ENCODE data around the gene UNK.
"Not testable (repeated sequence)": the region's sequence is repeated elsewhere in the genome, so short reads cannot be mapped to it uniquely, and the experiment has no call there.

The UNK gene

DNA sequence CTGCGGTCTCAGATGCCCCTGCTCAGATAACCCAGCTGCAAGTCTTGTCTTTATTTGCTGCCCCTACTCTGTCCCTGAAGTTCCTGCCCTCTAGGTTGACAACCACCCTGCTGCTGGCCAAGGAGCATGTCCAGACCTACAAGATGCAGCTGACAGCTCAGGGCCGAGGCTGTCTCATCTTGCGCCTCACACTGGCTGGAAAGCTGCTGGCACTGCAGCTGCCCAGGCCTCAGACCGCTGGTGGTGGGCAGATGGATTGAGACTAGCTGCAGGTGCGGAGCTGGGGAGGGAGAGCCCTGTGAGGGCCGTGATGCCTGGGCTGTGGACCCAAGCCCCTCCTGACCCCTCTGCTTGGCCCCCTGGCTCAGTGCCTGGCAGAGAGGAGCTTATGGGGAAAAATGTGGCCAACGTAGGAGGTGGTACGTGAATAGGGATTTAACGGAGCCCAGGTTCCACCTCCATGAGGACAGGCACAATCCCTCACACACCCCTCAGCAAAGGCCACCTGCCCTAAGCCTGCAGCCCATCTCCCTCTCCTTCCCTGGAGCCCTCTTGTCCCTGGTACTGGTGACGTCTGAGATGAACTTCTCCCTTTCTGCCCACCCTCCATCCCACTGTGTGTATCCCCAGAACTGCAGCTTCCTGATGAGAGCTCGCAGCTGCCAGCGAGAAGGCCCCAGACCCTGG lies 11.3 kb upstream of the UNK start:
- no peak for DNase-seq (ENCODE audit: low read depth)

DNA sequence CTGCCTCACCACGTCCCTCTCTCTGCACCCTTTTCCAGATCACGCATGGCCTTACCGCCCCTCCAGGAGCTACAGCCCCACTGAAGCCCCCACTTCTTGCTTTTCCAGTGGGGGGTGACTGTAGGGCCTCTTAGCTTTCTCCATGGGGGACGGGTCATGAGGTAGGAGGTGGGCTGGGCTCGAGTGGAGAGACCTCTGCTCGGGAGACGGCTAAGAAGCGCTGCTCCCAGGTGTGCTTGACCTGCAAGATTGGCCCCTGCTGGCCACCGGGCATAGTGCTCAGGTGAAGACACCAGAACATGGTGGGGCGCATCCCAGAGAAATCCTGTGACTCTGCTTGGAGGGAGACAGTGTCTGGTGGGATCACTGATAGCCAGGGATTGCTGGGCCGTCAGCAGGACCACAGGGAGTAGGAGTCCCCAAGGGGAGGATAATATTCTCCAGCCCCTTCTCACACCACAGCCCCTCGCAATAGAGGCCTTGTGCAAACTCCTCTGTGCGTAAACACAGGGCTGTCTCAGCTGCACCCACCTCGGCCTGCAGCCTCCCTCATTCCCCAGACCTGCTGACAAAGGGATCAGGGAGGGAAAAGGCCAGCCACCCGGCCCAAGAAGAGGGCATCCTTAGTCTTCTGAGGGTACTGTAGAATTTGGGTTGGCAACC lies 10.7 kb upstream of the UNK start:
- DNase-seq (ENCODE audit: low read depth) = no peak

DNA sequence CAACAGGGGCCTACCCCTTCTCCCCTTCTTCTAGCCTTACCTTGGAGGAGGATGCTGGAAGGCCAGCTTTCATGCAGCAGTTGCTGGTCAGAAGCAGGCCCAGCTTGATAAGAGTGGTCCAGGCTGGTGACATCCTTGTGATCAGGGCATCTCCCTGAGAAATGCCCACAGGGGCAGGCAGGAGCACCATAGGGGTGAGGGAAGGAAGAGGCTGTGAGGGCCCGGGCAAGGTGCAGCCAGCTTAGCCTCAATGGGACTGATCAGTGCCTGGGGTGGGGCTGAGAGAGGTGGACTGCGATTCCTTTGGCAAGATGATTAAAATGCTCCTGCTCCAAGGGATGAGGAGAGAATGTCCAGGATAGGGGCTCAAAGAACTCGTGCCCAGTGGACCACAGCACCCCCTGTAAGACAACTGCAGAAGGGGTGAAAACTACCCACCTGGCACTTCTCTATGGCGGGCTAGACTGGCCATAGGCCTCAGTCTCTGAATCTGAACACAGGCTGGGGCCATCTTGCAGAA lies 10.1 kb upstream of the UNK start:
- DNase-seq (ENCODE audit: low read depth) = no peak

DNA sequence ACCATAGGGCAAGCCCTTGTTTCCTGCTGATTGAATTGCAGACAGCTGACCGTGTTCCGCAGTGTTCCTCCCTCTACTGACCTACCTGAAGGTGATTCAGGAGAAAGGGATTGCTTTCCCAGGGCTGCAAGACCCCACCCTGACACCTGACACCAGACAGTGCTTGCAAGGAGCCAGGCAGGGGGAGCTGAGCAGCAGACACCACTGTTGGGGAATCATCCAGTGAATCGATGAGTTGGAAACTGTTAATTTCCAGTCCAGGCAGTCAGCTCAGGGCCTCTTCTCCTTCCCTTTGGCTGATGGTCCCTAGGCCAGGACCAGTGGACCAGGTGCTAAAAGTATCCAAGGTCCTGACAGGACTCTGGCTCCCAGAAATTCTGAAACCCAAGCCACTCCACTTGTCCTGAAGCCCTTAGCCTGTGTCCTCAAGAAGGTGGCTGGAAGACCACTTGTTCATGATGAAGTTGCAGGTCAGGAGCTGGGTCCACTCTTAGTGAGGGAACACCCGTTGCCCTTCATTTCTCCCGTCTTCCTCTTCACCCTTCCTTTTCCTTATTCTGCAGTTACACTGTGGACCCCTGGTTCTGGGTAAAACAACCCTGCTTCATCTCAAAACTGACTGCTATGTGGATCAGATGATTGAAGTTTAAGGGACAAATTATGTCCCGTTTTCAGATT lies 9.5 kb upstream of the UNK start:
- DNase-seq (ENCODE audit: low read depth) = no peak

DNA sequence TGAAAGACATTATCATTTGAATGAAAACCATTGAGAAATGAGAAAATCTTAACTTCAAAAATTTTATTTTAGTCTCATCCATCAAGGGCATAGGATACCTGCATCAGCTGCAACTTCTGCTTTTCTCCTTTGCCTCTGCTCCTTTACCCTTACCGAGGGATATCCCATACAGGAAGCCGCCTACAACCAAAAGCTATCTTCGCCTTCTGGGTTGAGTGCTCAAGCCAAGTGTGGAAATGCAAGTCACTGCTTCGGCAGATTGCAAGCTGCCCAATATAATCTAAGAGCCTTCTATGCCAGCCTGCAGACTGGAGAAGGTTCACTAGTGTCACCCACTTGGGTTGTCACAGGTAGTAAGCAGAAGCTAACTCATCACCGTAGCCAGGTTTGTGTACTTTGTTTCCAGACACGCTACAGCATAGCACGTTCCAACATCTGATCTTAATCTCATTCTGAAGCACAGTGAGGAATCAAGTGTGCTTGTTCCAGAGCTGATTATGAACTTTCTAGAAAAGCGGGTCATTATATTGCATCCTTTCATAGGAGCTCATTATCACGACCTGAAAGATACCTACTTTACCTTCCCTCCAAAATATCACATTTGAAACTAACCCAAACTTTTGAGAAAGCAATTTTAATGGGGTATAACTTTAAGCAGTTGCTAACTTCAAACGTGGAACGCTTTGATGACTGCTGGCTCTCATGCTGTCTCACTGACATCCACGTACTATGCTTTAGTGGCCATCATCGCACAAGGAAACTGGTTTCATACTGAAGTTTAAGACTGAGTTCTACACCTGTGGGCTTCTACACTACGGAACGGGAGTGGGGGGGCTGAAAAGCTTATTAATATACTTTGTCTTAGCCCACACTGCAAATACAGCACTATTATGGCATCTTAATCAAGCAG lies 8.0 kb upstream of the UNK start:
- DNase-seq (ENCODE audit: low read depth) = no peak

DNA sequence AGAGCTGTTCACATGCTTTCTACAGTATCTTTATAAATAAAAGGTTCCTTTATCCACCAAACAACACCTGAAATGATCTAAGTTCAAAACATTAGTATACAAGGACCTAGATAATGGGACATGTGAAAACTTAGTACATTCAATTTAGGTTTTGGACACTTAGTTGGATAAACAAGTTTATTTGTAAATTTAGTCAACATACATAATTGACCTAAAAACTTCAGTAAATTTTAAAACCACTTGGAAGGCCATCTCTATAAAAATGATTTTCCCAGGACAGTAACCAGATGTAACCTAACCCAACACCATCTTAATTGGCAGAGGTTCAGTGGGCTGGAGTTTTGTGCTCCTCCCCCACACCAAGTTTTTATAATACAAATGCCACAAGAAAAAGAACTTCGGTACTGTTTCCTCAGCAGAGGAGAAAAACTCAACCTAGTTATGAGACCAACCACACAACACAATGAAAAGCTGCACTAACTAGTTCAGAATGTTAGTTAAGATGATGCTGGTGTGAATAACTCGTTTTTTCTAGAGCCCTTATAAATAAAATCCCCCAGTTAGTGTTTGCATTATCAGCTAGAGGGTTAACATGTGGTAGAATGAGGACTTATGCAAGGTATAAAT lies 7.2 kb upstream of the UNK start:
- no peak for DNase-seq (ENCODE audit: low read depth)

DNA sequence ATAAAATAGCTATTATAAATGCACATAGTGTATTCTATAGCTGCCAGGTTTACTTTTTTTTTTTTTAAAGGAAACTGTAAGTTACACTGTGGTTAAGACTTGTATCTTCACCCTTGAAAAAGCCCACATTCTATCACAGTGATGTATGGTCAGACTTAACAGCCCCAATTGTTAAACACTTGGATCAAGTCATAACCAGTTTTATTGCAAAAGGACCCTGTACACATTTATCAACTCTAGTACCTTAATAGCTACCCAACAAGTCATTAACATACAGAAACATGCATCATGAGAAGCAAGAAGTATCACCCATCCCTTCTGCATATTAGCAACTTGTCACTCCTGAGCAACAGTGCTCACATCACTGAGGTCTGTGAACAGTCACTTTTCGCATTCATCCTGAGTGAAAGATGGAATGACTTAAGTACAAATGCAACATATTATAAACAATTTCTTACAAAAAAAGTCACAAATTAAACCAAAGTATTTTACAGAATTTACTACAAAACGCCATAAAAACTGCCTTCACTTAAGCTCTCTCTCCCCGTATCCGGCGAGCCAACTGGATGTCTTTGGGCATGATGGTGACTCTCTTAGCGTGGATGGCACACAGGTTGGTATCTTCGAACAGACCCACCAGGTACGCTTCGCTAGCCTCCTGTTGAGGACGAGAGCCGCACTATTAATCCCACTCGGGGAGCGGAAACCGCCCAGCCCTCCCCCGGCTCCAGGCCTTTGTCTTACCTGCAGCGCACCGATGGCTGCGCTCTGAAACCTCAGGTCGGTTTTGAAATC lies 6.3 kb upstream of the UNK start:
- not testable (repeated sequence) for DNase-seq (ENCODE audit: low read depth)

DNA sequence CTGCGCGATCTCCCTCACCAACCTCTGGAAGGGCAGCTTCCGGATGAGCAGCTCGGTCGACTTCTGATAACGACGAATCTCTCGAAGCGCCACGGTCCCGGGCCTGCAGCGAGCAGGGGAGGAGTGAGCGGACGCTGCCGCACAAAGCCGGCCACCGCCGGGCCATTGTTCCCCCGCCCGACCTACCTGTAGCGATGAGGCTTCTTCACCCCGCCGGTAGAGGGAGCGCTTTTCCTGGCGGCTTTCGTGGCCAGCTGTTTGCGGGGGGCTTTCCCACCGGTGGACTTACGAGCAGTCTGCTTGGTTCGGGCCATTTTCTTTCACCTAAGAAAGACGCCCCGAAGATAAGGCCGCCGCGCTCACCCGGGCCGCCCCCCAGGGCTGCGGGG lies 5.8 kb upstream of the UNK start:
- DNase-seq (ENCODE audit: low read depth) = no peak

DNA sequence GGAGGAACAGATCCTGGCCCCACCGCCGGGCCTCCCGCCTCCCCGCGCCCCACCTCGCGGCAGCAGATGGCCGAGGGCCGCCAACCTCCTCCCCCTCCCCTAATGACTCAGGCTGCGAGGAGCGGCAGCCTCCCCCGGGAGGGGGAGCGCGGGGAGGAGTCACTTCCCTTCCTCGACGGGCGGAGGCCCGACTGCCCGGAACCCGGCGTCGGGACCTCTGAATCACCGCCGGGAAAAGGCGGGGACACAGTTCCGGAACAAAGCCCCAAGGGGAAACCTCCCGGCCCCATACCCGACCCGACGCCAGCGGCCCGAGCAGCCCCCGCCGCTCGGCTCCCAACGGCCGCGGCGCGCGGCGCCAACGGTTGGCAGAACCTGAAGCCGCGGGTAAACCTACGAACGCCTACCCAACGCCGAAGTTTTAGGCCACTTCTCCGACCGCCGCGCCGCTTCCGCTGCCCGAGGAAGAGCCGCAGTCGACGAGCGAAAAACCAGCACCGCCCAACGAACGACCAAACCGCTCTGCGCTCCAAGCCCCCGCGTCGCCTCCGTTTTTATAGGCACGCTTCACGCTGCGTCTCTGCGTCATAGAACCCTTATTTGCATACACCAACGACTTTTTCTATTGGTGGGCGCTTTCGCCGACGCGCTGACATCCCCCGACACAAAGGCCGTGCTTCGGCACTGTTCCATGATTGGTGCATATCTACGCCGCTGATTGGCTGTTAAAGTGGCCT lies 5.2 kb upstream of the UNK start:
- peak; percentile 88 for DNase-seq (ENCODE audit: low read depth)

DNA sequence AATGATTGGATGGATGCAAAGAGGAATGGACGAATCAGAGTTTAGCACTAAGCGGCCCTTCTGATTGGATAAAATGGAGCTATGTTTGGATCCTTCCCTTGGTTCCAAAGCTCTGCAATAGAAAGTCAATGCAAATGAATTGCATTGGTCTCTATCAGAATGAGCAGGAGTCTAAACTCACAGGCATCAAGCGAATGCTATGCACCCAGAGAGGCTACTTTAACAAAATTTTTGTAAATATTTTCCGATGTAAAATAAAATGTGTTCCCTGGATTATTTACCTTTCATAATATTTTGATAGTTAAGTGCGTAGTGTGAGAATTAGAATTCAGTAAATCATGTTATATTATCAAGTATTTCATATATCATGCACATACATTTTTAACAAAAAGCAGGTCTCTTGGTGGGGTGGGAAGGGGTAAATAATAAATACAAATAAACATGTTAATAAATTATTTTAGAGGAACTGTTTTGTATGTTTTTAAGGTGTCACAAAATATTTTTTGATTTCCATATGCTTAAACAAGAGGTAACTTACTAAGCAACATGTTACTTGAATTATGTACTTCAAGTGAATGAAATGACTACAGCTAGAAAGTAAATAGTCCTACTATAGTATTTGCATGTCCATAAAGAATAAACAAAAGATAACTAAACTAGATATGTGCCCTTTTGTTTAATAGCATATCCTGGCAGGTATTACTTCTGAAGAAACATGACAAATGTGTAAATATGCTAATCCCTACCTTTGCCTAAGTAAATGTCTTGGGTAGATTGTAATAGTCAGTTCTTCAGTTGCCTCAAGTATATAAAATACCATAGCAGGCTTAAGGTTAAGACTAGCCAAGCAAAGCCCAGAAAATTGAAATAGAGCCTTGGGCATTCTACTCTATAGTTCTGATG lies 4.4 kb upstream of the UNK start:
- no peak for DNase-seq (ENCODE audit: low read depth)

DNA sequence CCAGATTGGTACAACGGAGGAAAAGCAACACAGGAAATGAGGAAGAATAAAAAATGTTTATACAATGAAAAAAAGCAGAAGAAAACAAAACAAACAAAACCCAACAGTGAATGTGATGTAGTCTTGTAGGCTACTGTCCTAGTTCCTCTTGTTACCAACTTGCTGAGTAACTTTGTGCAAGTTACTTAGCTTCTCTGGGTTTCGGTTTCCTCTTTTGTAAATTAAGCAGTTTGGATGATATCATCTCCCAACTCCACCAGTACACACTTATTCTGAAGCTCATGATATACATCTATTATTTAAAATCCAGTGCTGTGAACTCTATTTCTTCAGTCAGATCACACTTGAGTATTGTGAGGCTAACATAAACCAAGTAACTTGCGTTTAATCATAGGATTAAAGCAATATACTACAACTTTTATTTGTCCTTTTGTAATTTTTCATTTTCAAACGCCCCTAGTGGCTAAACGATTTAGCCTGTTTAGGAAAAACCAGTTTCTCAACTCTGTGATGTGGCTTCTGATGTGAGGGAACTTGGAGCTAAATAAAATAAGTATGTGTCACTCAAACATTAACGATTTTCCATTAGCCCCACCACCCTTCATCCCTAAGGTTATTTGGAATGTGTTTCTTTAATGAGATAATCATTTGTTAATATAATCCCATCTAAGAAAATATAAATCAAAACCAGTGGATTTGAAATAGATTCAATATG lies 1.4 kb upstream of the UNK start:
- no peak for DNase-seq (ENCODE audit: low read depth)

DNA sequence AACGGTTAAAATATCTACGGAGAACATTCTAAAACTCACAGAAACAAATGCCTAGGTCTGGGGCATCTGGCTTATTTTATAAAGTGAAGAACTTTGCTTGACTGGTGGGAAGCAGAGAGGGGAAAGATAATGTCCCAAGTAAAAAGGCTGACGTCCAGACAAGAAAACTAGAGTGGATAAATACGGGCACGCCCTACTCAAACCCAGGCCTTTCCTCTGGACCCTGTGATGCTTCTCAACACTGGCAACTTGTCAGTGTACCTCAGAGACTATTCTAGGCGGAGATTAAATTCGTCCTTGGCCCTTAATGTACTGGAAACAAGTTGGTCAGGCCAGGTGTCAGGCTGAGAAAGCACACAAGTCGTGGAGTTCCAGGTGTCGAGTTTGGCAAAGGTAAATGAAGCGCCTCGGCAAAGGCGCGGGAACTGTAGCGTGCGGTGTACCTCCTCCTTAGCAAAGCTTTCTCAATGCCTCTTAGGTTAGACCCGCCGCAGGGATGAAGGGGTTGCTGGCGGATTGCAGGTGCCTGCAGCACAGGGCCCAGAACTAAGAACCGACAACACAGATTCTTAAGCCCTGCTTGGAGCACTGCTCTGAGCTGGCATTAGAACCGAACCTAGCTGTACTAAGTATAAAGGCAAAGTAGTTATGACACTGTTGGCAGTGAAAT lies 668 bp upstream of the UNK start:
- no peak for DNase-seq (ENCODE audit: low read depth)

DNA sequence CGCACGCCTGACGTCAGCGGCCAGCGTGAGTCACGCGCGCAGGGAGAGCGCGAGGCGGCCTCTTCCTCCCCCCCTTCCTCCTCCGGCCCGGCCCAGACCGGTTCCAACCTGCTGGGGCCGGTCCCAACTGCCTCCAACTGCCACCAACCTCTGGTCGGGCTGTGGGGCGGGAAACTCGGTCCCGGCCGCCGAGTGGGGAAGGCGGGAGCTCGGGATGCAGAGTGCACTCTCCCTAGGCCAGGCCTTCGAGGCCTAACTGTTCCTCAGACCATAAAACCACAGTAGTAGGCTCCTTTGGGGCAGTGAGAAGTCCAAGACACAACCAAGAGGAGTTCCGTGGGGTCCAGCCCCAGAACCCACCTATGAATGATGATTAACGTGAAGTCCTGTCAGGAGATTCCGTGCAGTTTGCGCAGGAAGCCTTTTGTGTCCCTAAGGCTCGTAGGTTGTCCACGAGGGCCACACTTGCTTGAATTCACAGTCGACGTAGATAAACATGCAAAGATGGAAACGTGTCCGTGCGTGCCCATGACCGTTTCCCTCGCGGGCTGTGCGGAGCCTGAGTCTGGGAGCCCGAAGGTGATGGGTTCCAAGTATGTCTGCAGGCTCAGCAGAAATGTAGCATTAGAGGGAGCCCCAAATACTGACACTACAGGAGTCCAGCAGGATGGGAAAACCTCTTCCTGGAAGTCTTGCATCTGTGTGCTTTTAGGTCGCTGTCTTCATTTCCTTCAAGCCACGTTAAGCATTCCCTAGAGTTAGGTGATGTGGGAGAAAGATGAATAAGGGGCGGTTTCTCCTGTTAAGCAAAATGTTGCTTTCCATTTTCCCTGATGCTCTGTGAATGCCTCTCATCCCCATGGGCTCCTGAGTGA lies 647 bp downstream of the UNK start:
- DNase-seq (ENCODE audit: low read depth) = peak; percentile 84

DNA sequence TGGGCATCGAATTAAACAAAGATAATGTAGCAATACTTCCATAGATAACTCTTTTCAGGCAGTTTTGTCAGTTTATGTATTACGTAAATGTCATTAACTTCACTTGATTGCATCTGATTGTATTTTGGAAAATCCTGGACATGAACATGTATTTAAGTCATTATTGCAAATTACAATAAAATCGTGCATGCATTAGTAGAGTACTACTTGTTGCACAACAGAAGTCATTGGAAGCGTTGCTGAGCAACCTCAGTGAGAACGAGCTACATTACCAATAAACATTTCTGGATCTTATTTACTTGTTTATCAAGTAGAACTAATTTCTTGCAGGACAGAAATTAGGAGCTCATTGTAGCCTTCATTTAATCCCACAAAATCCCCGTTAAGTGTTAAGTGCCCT lies 6.6 kb downstream of the UNK start:
- DNase-seq (ENCODE audit: low read depth) = no peak

DNA sequence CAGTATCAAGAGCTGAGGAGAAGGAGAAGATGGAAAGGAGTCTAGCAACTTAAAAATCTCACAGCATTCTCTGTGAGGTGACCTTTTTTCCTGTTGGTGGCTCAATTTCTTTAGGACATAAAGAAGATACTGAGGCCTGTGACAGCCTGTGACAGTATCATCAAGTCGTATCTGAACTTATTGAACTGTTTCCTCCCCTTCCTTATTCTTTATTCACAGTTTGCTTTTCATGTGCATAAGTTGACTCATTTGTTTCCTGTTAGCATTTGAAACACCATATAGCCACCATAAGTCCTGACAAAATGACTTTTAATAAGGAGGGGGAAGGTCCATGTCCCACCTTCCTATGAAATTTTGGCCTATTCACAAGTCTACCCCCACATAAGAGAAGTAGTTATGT lies 8.9 kb downstream of the UNK start:
- no peak for DNase-seq (ENCODE audit: low read depth)

DNA sequence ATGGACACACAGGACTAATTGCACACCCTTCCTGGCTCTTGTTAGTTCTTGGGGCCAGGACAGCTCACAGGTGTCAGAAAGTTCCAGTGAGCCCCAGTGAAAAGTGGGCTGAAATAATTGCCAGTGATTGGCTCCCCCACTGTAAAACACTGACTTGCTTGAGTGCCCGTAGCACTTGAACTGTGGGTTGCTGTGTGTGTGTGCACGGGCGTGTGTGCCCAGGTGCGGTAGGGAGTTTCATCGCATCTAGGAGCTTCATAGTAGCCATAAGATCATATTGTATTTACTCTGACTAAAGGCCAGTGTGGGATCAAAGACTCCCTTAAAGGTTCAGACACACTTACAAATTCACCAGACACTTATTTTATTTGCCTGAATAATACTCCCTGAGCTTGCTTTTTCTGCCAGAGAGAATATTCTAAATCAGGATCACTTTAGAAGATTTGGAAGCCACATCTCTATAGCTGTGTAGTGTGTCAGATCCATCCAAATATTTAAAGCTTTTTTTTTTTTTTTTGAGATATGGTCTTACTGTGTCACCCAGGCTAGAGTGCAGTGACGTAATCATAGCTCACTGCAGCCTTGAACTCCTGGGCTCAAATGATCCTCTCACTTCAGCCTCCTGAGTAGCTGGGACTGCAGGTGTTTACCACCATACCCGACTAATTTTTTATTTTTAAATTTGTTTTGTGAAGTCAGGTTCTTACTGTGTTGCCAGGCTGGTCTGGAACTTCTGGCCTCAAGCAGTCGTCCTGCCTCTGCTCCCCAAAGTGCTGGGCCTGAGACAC lies 11.4 kb downstream of the UNK start:
- no peak for DNase-seq (ENCODE audit: low read depth)
